Measurements from ENCODE around the gene C1orf56.

The C1orf56 gene

DNA sequence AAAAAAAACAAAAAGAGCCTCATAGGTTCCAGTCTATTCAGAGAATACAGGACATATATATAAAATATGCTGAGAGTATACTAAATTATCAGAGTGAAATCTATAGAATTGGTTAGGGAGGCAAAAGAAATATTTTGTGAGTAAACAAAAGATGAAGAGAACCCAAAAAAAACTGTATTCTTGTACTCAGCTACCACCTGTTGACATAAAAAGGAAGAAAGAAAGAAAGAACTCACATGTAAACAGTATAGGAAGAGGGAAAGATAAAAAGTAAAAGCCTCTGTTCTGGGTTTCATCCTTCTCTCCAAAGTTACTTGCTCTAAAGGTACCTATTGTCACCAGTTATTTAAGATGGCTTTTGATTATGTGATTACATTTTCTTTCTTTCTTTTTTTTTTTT, 21.1 kb upstream of the C1orf56 start:
- DNase-seq (ENCODE audit: low read depth), result no peak

DNA sequence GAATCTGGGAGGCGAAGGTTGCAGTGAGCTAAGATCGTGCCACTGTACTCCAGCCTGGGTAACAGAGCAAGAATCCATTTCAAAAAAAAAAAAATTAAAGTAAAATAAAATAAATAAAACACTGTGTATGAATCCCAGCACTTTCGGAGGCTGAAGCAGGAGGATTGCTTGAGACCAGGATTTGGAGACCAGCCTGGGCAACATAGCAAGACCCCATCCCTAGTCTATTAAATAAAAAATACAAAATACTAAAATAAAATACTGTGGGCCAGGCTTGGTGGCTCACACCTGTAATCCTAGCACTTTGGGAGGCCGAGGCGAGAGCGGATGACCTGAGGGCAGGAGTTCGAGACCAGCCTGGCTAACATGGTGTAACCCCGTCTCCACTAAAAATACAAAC, 15.4 kb upstream of the C1orf56 start:
- no peak for DNase-seq (ENCODE audit: low read depth)

DNA sequence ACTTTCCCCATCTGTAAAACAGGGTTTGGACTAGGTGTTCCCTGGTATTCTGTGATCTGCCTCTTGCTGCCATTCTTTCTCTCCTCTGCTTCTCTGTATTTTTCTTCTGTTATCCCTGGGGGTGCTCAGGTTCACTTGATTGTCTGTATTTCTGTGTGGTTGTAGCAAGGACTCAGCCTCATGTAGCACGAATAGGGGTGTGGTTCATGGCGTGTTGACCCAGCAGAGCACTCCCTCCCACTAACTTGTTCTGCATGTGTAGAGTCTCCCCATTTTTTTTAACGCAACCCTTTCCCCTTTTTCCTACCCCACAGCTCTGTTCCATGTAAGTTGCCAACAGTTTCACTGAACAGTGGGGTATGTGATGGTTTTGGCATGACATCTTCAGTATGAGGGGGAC, 12.4 kb upstream of the C1orf56 start:
- DNase-seq (ENCODE audit: low read depth), result no peak

DNA sequence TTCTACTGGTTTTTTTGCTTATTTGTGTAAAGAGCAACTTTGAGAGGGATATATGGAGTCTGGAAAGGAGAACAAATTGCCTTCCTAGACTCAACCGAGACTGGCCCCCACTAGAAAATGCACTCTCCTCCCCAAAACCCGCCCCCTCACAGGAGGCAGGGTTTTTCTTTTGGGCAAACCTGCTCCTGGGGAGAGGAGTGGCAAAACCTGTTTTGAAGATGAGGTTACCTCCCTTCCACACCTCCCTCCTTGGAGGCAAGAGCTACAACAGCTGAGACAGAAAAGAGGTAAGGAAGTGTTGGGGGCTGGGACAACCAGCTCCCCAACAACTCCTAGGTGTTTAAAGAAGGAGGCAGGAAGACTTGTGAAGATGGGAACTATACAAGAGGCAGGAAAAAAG, 11.2 kb upstream of the C1orf56 start, which contains the start of gene BNIPL:
Gene BNIPL, plus strand, starts transcription at position 231 of the 400 bp plus-strand sequence. Its CDS starts 140 bp downstream, at position 371.
- no peak for DNase-seq (ENCODE audit: low read depth)

DNA sequence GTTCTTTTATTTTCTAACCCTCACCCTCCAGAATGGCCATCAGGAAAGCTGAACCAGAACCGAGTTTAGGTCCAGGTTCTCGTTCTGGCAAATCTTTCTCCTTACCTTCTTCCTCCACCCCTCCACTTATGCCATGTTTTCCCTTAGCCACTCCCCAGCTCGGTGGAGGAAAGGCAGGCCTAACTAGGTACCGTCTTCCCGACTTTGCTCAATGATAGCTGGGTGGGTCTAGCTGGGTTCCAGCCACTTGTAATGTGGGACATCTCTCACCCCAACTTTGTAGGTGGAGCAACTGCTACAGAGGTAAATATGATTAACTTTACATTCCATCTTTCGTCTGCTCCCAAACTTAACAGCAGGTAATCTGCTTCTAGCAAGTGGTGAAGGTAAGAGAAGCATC, 10.5 kb upstream of the C1orf56 start:
- no peak for DNase-seq (ENCODE audit: low read depth)

DNA sequence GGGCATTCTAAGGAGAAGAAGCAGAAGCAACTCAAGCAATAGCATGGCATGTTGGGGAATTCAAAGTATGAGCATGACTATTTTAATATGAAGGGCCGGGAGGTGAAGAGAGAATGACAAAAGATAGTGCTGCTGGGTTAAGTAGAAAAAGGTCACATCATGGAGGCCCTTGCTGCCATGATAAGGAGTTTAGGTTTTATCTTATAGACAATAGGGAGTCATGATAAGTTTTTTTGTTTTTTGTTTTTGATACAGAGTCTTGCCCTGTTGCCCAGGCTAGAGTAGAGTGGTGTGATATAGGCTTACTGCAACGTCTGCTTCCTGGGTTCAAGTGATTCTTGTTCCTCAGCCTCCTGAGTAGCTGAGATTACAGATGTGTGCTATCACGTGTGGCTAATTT, 8.0 kb upstream of the C1orf56 start:
- DNase-seq (ENCODE audit: low read depth), result no peak

DNA sequence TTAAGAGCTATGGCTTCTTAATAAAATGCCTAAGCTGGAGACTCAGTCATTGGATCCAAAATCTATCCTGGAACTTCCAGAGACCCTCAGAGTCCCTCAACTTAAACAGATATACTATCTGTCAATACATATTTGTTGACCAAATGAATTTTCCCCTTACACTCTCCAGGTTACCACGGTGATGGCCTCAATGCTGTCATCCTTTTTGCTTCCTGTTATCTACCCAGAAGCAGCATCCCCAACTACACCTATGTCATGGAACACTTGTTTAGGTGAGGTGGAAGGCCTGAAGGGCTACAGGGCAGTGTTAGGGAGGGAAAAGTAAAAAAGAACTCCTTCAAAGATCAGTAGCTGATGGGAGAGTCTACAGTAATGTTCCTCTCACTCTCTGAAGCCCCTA, 4.4 kb upstream of the C1orf56 start:
- DNase-seq (ENCODE audit: low read depth), result no peak

DNA sequence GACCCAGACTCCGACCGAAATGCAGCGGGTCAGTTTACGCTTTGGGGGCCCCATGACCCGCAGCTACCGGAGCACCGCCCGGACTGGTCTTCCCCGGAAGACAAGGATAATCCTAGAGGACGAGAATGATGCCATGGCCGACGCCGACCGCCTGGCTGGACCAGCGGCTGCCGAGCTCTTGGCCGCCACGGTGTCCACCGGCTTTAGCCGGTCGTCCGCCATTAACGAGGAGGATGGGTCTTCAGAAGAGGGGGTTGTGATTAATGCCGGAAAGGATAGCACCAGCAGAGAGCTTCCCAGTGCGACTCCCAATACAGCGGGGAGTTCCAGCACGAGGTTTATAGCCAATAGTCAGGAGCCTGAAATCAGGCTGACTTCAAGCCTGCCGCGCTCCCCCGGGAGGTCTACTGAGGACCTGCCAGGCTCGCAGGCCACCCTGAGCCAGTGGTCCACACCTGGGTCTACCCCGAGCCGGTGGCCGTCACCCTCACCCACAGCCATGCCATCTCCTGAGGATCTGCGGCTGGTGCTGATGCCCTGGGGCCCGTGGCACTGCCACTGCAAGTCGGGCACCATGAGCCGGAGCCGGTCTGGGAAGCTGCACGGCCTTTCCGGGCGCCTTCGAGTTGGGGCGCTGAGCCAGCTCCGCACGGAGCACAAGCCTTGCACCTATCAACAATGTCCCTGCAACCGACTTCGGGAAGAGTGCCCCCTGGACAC, 534 bp downstream of the C1orf56 start:
- DNase-seq (ENCODE audit: low read depth), result no peak

DNA sequence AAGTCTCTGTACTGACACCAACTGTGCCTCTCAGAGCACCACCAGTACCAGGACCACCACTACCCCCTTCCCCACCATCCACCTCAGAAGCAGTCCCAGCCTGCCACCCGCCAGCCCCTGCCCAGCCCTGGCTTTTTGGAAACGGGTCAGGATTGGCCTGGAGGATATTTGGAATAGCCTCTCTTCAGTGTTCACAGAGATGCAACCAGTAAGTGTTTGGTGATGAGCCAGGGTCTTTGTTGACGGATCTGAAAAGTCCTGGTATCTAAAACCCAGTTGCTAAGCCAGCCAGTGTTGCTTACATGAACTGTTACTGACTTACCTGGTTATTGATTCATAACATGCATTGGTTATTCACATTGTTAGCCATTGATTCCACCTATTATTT, 1.1 kb downstream of the C1orf56 start:
- DNase-seq (ENCODE audit: low read depth), result no peak

DNA sequence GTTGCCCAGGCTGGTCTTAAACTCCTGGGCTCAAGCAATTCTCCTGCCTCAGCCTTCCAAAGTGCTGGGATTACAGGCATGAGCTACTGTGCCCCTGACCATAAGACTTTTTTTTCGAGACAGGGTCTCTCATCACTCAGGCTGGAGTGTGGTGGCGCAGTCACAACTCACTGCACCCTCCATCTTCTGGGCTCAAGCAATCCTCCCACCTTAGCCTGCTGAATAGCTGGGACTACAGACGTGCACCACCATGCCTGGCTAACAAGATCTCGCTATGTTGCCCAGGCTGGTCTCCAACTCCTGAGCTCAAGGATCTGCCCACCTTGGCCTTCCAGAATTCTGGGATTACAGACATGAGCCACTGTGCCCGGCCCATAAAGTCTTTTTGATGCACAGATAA, 1.9 kb downstream of the C1orf56 start:
- no peak for DNase-seq (ENCODE audit: low read depth)

DNA sequence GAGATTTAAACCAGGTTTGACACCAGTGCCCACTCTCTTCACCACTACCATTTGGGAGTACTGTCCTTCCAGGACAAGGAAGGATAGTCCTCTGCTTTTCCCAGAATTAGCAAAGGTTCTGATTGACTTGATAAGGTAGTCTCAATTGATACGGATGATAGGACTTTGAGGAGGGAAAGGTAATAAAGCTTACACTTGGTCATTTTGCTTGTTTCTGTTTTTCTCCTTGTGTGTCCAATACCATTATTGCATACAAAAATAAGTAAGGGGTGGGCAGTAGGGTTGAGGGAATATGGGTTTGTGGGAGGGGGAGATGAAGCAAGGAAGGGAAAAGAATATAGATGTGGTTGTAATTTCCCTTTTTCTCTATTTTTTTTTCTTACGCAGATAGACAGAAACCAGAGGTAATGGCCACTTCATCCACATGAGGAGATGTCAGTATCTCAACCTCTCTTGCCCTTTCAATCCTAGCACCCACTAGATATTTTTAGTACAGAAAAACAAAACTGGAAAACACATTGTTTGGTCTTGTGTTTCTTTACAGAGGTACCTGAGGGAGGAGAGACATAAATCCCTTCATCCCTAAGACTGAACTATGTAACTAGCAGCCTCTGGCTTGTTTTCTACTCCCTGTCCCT, 2.6 kb downstream of the C1orf56 start:
- DNase-seq (ENCODE audit: low read depth), result no peak

DNA sequence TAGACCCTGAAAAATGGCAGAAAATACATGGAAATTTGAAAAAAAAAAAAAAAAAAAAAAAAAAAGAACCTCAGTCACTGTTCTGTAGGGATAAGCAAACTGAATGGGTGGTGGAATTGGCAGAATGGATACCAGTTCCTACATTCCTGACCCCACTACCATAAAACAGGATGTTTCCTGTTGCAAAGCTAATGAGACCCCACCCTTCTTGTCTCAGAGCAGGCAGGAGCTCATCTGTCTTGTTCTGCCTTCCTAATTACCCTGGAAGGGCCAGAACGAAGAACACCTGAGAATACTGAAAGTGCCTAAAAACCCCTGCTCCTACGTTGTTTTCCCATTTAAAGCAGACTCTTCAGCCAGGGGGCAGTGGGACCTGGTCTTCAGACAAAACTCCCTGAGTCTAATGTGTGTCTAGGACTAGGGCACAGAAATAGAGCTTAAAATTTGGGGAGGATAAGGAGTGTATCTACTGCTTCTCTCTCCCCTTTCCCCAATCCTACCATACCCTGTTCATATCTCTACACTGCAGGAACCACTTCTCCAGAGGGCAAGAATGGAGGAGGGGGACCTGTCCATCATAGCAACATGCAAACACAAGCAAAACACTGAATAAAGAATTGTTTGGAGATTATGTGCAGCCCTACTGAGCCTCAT, 3.9 kb downstream of the C1orf56 start:
- DNase-seq (ENCODE audit: low read depth), result no peak

DNA sequence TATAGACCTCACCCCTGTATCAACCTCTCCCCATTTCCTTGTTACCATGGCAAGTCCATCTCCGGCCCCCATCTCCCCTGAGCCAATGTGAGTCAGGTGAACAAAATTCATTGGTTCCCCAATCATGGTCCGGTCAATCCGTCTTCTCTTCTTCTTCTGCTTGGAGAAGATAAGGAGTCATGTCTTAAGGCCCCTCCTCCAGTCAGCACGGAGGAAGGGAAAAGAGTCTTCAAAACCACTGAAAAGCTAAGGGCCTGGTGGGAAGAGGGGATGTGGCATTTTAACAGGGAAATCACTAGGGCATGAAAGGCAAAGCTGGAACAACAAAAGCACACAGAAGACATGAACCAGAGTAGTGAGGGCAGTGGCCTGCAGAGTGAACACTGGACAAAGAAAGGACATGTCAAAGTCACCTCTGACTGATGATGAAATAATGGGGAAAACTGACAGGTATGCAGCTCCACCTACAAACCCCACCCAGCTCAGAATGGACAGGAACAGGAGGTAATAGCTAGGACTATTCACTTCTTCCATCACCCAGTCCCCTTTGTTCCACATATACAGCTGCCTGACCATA, 7.5 kb downstream of the C1orf56 start:
- no peak for DNase-seq (ENCODE audit: low read depth)

DNA sequence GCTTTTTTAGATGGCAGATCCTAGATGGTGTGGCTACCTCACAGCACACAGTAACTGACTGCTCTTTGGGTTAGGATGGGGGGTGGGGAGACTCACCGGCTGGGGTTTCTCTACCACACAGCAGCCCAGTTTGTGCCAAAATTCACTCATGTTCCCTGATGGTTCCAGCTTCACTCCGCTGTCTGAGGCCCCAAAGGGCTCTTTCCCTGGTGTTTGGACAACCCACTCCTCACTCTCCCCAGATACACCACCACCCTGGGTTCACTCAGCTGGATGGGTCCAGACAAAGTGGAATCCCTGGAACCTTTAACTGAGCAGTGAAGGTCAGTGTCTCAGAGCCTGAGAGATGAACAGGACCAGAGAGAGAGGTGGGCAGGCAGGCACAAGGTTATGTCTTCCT, 8.0 kb downstream of the C1orf56 start:
- no peak for DNase-seq (ENCODE audit: low read depth)

DNA sequence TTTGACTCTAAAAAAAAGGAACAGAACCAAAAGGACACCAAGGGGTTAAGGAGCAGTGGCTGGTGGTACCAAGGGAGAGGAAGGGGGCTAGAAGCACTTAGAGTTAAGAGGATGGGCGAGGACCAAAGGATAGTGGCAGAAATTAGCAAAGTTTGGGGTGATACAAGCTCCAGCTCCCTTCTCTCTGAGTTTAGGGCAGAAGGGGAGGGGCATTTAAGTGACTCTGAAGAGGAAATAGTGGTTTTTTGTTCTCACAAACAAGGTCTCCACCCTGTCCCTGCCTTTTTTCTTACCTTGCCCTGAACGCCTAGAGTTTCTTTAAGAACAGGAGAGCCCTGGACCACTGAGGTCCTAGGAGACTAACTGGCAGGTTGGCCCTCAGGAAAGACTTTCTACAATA, 8.6 kb downstream of the C1orf56 start:
- no peak for DNase-seq (ENCODE audit: low read depth)

DNA sequence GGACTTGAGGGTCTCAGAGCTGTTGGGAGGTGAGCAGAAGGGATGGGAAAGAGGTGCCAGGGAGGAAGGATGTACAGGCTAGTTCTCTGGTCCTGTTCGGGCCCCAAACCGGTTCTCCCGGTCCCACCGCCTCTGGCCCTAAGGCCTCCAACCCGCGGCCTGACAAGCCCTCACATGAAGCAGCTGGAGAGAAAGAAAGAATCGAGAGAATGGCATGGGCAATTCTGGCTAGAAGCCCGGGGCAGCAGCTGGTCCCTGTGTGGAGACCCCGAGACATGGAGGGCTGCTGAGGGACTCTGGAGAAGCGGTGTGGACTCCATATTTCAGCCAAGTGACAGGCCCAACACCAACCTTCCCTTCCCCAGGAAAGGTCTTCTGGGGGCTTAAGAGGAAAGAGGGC, 11.1 kb downstream of the C1orf56 start:
- no peak for DNase-seq (ENCODE audit: low read depth)

DNA sequence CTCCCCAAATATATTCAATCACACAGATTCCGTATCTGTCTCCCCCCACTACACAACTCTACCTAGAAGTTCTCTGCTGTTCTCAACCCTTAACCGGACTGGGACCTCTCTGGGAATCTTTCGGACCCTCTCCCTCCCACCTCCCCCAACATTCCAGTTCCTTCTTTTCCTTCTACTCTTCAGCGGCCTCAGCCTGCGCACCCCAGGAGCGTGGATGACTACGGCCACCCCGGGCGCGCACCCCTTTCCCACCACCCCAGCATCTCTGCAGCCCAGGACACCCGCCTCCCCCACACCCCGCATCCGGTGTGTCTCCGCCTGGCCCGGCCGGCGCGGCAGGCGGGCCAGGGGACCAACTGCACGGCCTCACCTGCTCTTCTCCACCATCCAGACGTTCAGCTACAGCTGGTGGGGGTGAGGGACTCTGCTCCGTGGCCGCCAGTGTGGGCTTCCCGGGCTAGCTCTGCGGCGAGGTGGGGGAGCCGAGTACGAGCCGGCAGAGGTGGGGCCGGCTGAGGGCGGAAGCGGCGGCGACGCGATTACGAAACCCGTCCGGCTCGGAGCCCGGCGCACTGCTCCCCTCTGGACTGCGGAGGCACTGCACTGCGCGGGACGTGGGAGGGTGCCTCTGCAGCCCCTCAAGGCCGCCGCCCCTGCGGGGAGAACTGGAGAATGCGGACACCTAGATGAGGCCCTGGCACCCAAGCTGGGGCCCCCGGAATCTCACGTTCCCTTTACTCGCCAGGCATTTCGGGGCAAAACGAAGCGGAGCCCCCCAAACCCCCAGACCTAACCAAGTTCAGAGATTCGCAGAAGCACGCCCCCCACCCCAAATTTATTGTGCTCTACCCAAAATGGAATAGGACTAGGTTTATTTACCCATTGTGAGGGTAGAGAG, 11.8 kb downstream of the C1orf56 start, which contains the start of gene CDC42SE1:
Gene CDC42SE1, minus strand, starts transcription at position 514 of the 898 bp plus-strand sequence. CDS start 3,892 bp downstream, outside the sequence.
- peak; percentile 73 for DNase-seq (ENCODE audit: low read depth)

DNA sequence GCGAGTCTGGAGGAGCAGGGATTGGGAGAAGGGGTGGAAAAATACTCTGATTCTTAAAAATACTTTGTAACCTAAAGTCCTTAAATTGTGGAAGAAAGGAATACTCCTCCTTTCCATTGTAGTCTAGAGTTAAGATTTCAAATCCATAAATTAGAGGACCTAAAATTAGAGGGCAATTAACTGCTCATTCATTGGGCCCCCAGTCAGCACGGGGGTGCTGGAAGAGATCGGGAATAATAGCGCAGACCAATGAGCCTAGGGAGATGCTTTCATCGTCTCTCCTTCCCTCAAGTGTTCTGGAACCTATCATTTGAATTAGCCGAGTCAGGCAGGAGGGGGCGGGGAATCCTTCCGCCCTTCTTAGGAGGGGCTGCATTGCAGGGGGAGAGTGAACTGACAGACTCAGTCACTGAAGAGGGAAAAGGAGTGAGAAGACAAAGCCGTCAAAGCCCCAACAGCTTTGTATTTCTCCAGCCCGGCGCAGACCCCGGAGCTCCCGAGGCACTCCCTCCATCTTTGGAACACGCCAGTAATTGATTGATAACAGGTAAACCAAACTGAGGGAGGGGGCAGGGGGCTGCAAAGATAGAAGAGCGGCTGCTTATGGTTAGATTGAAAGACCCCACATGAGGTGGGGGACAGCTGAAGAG, 12.6 kb downstream of the C1orf56 start, which contains the start of gene MLLT11:
Gene MLLT11, plus strand, starts transcription at position 391 of the 650 bp plus-strand sequence. CDS start 6,828 bp downstream, outside the sequence.
- DNase-seq (ENCODE audit: low read depth), result no peak

DNA sequence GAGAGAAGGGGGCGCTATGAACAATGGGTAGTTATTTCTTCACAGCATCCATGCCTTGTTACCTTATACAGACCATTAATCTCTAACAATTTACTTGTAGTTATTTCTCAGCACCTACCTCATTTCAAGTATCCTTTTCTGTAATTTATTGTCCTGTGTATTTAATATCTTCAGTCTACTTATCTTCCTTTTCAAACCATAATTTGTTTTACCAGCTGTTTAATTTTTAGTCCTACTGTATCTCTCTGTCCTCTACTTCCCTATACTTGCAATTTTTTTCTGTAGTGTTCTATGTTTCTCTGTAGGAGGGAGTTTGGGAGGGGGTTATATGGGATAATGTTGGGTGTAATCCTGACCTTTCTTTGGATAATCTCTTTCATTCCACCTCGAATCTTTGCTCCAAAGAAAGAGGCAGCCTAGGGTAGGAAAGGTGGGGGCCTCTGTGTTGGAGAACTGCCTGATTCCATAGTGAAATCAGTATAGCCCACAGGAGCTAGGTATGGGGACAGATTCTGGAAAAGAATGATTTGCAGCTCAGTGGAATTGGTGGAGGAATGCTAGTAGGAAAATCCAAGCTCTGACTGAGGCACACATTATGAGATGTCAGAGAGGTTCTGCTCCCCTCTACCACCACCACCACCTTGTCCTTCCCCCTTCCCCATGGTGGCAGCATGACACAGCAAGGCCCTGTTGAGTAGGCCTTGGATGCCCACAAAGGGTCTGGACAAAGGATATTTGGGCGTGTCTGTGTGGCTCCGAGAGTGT, 13.3 kb downstream of the C1orf56 start:
- DNase-seq (ENCODE audit: low read depth), result no peak

DNA sequence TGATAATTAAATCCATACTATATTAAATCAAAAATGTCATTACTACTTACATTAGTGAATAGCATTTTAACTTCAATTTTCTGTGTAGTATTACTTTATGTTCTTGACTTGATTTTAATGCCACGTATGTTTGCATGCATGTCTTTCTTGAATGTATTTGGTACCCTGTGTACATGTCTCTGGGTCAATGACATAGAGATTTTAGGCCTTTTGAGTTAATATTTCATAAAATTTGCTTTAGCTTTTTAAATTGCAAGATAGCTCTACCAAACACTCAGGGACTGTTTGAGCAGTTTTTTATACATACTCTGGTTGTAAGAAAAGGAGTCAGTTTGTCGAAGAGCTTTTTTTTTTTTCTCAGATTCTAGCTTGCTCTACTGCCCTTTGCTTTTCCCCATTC, 14.2 kb downstream of the C1orf56 start:
- no peak for DNase-seq (ENCODE audit: low read depth)

All from stimulated activated CD8-positive, alpha-beta memory T cell treated with anti-CD3 and anti-CD28 coated beads, Interleukin-15, amount 100 ng/mL, for 1 hour (primary cell).